Measurements from ENCODE around the gene FSD2.

FSD2 gene

GRCh38 chr15:82798104-82798503 is 7.8 kb downstream of the FSD2 start:
- no peak for TF ChIP-seq CTCF (IDR thresholded peaks at IDR 0.05; ENCODE audit: low read depth, low read length)
- in situ Hi-C loops (cut with HindIII; ENCODE audit: low sequenced_read_pairs): no loop called here
- no peak for DNase-seq (ENCODE audit: low read depth, low spot score)
- H3K4me3 ChIP-seq (ENCODE audit: low read depth, low read length): no peak overlapping the region

- no peak overlapping the region for H3K4me3 ChIP-seq (ENCODE audit: low read depth, low read length)
- no peak for DNase-seq (ENCODE audit: low read depth, low spot score)
- TF ChIP-seq CTCF (IDR thresholded peaks at IDR 0.05; ENCODE audit: low read depth, low read length): no peak
- in situ Hi-C loops (cut with HindIII; ENCODE audit: low sequenced_read_pairs): no loop called here
Measured at GRCh38 chr15:82793737-82794136, 12.1 kb downstream of the FSD2 start.

GRCh38 chr15:82792068-82792467 is 13.8 kb downstream of the FSD2 start:
- TF ChIP-seq CTCF (IDR thresholded peaks at IDR 0.05; ENCODE audit: low read depth, low read length): no peak
- no peak for DNase-seq (ENCODE audit: low read depth, low spot score)
- no peak overlapping the region for H3K4me3 ChIP-seq (ENCODE audit: low read depth, low read length)
- in situ Hi-C loops (cut with HindIII; ENCODE audit: low sequenced_read_pairs): no loop called here

- no peak overlapping the region for H3K4me3 ChIP-seq (ENCODE audit: low read depth, low read length)
- no peak for DNase-seq (ENCODE audit: low read depth, low spot score)
- in situ Hi-C loops (cut with HindIII; ENCODE audit: low sequenced_read_pairs): no loop called here
- TF ChIP-seq CTCF (IDR thresholded peaks at IDR 0.05; ENCODE audit: low read depth, low read length): no peak
Measured at GRCh38 chr15:82790321-82790720, 15.5 kb downstream of the FSD2 start.

GRCh38 chr15:82789491-82789890 is 16.4 kb downstream of the FSD2 start:
- H3K4me3 ChIP-seq (ENCODE audit: low read depth, low read length): no peak overlapping the region
- in situ Hi-C loops (cut with HindIII; ENCODE audit: low sequenced_read_pairs): no loop called here
- DNase-seq (ENCODE audit: low read depth, low spot score): no peak
- TF ChIP-seq CTCF (IDR thresholded peaks at IDR 0.05; ENCODE audit: low read depth, low read length): no peak

- no peak for DNase-seq (ENCODE audit: low read depth, low spot score)
- no peak for TF ChIP-seq CTCF (IDR thresholded peaks at IDR 0.05; ENCODE audit: low read depth, low read length)
- in situ Hi-C loops (cut with HindIII; ENCODE audit: low sequenced_read_pairs): no loop called here
- H3K4me3 ChIP-seq (ENCODE audit: low read depth, low read length): no peak overlapping the region
Measured at GRCh38 chr15:82788496-82788895, 17.4 kb downstream of the FSD2 start.

- in situ Hi-C loops (cut with HindIII; ENCODE audit: low sequenced_read_pairs): no loop called here
- H3K4me3 ChIP-seq (ENCODE audit: low read depth, low read length): no peak overlapping the region
- no peak for DNase-seq (ENCODE audit: low read depth, low spot score)
- no peak for TF ChIP-seq CTCF (IDR thresholded peaks at IDR 0.05; ENCODE audit: low read depth, low read length)
Measured at GRCh38 chr15:82781349-82781748, 24.5 kb downstream of the FSD2 start.
